Activated CD4-positive, alpha-beta T cell treated with anti-CD3 and anti-CD28 coated beads for 1 hour (primary cell): ENCODE data around the gene NOC4L.
"Not testable (repeated sequence)": the region's sequence is repeated elsewhere in the genome, so short reads cannot be mapped to it uniquely, and the experiment has no call there.

Source experiments
- DNase-seq: peaks from one replicate; pipeline ENCODE4 v3.0.0-alpha.2; 2020

NOC4L gene

DNA sequence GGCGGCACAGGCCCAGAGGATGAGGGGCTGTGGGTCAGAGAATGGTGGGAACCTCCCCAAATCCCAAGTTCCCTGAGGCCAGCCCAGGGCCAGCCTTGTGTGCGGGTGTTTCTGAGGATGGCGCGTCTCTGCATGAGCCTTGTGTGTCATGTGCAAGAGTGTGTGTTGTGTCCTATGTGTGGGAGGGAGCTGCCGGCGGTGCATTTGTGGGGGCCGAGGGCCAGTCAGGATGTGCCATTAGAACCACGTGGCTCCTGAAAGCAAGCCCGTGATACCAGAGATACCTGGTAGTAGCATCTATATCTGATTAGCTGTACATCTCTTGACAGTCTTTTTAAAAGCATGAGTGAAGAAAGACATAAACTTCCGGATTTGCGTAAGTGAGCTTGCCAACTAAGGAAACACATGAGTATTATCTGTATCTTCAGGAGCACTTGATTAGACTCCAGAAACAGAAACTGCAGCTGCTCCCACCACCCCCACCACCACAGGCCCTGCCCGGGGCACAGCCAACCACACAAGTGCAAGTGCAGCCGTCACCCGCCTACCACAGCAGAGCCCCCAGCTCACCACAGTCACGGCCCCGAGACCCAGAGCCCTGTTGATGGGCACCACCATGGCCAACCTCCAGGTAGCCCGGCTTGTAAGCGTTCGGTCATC, 19.4 kb upstream of the NOC4L start:
- no peak for DNase-seq

DNA sequence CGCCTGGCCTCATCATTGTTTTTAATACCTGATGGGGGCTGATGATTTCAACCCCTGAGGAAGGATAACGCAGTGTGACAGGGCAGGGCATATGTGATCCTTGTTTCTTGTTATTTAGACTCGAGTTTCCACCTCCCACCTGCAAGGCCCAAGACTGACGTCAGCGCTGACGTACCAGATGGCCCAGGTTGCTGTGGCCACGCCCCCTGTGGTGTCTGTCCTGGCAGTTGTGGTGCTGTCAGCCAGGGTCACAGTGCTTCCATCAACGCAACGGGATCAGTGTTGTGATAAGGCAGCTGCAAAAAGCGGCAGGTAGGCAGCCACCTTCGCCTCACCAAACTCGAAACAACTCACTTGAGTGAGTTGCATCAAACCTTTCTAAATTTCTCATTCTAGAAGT, 18.5 kb upstream of the NOC4L start:
- DNase-seq: no peak

DNA sequence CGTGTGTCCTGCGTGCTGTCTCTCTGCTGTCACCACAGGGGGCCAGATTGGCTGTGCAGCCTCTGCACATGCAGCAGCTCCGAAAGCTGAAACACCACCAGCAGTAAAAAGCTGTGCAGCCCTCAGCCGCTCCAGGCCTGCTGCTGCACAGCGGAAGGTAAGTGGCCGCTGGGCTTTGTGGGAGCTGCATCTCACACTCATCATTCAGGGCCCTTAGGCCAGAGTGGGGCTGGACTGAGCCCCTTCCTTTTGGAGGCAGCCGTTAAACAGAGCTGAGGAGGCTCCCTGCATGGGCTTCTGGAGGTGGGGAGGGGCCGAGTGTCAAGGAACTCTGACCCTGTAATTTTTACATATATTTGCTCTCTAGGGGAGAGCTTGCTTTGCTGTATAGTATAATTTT, 17.2 kb upstream of the NOC4L start:
- DNase-seq: no peak

DNA sequence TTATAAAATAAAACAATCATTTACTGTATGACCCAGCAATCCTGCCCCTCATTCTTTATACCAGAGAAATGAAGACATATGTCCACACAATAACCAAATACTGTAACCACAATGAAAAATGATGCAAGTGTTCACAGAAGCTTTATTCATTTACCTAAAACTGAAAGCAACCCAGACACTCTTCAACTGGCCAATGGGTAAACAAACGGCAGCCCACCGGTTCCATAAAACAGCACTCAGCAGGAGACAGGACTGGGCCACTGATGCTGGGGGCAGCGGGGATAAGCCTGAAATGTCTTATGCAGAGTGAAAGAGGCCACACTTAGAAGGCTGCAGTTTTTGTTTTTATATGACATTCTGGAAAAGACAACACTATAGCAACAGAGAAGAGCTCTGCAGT, 15.2 kb upstream of the NOC4L start:
- no peak for DNase-seq

DNA sequence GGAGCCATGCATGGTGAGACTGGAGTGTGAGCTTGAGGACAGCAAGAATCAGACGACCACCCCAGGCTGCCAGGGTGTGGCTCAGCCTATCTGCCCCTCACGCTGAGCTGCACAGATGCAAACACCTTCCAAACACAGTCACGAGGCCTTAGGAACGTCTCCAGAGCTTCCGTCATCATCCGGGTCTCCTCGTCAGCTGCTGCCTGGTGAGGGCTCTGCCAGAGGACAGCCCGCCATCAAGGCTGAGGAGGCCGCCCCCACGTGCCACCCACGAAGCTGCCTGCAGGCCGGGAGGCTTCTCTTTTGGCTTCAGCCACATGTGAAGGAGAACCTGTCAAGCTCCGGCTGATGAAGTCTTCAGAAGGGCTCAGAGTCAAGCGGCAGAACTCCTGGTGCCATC, 13.6 kb upstream of the NOC4L start:
- no peak for DNase-seq

DNA sequence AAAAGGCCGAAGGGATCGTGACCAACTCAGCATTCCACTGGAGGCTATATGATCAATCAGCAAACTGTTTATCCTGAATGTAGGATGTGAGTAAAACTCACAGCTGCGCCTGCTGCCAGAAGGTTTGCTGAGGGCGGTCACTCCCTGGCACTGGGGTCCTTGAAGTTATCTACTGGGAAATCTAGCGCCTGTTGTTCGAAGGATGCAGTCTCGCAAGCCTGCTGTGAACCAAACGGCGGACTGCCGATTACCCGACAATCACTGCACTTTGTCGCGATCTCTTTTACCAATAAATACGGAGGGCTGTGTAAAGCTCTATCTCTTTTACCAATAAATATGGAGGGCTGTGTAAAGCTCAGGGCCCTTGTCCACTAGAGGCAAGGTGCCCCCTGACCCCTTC, 13.0 kb upstream of the NOC4L start:
- DNase-seq: no peak

DNA sequence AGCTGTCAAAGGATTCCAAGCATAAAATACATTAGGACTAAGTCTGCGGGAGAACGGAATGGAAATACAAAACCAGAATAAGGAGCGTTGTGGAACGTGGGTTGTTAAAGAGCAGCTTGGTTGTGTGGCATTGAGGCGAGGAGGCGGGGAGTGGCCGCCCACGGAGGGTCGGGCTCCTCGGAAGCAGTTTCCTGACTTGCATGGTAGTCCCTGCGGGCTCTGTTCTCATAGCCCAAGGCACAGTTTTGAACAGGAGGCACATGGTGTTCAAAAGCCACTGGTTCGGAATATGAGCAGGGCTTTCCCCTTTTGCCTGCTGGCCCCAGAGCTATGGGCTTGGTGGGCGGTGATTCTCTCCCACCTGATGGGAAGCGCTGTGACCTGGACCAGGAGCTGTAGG, 12.3 kb upstream of the NOC4L start:
- DNase-seq: no peak

DNA sequence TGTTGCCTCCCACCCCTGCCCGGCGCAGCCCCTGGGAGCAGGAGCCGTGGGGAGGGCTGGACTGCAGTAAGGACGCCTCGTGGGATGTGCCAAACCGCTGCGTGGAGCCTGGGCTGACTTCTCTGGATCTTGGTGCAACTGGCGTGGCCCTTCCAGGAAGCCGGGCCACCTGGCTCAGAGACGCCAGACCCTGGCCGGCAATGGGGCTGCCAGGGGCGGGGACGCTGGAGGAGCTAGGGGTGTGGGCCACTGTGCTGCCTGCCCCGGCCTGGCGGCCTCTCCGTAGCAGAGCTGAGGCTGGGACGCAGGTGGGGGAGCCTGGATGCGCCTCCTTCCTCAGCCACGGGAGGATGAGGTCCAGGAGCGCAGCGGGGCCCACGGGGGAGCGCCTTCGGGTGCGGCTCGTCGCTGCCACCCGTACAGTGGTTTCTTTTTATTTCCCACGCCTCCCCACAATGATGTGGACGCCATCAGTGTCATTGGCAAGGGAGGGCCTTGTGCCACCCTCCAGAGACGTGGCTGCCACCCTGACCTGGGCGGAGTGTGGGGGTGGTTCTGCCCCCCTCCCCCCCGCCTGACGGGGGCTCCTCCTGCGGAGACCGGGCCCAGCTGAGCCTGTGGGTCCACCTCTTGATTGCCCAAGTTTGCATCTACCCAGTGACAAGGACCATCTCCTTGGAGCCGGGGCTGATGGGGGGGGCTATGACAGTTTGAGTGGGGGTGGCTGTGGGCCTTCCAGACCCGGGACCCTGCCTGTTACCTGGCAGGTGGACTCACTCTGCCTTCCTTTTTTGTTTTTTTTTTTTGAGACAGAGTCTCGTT, 11.4 kb upstream of the NOC4L start:
- no peak for DNase-seq

DNA sequence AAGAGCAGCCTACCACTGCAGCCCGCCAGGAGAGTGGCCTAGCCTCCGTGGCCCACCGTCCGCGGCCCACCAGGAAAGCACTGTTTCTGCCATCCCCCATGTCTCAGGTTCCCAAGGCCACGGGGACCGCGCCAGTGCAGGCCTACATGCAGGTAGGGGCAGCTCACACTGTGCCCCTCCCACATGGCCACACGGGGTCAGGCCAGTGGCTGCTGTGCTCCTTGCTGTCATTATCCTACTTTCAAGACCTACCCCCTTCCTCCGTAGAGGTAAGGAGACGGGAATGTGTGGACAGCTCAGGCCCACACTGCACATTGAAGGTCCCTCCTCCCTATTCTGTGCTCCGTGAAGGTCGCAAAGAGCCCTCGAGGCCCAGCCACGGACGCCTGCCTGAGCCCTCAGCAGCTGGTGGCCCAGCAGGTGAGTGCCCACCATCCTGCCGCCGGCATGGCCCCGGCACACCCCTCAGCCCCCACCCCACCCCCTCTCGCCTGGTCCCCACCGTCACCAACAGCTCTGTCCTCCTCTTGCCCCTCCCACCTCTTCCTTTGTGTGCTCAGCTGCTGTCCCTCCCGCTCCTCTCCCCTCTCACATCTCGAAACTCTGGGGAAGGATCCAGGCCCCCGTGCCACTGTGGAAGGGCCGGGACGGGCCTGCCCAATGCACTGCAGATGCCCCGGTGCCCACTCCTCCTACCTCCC, 10.2 kb upstream of the NOC4L start:
- DNase-seq: no peak

DNA sequence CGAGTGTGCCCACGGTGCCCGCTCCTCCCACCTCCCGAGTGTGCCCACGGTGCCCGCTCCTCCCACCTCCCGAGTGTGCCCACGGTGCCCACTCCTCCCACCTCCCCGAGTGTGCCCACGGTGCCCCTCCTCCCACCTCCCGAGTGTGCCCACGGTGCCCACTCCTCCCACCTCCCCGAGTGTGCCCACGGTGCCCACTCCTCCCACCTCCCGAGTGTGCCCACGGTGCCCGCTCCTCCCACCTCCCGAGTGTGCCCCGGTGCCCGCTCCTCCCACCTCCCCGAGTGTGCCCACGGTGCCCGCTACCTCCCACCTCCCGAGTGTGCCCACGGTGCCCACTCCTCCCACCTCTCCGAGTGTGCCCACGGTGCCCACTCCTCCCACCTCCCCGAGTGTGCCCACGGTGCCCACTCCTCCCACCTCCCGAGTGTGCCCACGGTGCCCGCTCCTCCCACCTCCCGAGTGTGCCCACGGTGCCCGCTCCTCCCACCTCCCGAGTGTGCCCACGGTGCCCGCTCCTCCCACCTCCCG, 9.5 kb upstream of the NOC4L start:
- not testable (repeated sequence) for DNase-seq

DNA sequence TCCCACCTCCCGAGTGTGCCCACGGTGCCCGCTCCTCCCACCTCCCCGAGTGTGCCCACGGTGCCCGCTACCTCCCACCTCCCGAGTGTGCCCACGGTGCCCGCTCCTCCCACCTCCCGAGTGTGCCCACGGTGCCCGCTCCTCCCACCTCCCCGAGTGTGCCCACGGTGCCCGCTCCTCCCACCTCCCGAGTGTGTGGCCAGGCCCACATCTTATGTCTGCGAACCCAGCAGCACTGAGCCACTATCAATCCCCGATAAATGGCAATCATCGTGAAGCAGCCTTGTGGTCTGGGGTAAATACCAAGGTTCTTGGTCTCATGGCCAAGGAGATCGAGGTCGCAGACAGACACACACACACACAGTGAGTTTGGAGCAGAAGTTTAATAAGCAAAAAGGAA, 8.0 kb upstream of the NOC4L start:
- DNase-seq: not testable (repeated sequence)

DNA sequence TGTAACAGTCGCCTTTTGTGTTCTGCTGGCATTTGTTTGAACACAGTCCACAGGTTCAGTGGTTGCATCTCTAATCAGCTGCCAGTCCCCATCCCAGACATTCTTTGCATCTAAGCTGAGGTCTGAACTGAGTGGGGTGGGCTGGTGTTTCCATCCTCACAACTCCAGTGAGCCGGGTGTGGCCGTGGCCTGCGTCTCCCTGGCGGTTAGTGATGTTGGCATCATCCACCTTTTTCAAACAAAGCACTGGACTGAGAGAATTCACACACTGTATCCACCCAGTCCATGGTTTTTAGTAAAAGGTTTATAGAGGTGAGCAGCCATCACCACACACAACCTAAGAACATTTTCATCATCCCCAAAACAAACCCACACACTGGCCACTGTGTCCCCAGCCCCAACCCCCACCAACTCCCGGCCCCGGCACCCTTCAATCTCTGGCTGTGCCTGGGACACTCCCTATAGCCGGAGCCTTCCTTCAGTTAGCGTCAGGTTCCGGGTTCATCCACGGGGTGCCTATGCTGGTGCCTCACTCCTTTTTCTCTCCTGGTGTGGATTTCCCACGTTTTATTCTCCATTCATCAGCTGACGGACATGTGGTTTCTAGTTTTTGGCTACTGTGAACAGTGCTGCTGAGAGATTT, 6.7 kb upstream of the NOC4L start:
- no peak for DNase-seq

DNA sequence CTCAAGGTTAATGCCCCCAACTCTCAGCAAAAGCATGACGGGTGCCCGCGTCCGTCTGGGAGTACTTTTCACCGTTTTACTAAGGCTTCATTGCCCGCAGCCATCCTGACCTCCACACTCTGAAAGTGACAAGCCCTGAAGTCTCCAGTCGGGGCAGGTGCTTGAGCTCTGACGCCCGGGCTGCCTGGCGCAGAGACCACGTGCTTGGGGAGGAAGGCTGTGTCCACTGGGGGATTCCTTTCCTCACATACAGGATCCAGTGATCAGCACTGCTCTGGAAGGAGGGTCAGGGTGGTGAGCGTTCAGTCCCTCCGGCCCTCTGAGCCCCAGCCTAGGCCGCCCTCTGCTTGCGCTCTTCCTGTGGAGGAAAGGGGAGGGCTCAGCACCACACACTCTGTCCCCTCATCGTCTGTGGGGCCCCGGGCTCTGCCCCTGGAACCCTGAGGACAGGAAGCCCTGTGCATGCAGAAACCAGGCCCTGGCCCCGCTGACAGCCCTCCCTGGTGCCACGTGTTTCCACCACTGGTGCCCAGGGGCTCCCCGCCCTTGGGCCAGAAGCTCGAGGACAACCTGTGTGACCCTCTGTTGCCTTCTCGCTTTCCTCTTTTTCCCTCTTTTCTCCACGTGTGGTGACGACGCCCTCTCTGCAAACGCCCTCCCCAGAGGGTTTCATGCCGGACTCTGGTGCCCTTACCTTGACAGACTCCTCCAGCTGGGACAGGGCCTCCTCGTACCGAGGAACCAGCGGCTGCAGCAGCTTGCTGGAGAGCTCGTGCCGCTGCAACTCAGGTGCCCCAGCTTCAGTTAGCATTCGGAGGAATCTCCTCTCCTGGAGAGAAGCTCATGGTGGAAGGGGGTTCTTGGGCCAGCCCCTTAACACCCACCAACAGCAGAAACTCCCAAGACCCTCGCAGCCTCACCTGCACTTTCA, 5.1 kb upstream of the NOC4L start:
- DNase-seq: no peak

DNA sequence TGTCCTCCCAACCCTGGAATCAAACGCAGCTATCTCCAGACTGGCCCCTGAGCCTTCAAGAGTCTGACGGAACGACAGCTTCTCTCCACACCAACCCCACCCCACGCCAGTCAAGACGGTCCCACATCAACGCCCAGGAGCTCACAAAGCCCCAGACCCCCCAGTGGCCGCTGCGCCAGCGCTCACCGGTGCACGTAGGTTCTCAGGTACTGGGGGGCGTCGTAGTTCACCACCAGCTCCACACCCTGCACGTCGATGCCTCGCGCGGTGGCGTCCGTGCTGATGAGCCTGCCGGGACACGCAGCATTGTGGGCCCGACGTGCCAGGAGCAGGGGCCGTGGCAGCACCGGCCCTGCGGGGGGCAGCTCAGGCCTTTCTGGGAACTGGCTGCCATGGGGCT, 4.3 kb upstream of the NOC4L start:
- DNase-seq: no peak

DNA sequence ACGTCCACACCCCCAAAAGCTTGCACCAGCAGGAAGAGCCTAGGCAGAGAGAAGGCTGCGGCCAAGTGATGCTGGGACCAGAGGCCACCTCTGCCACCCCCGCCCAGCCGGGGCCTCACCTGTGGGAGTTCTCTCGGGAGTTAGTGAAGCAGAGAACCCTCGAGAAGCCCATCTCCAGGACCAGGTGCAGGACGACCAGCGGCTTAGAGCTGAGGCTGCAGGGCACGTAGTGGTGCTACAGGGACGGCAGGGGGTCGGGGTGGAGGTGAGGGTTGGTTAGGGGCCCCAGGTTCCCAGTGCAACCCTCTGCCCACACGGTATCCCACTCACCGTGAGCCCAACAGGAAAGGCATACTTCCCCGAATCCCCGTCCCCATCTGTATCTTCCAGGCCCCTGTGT, 3.8 kb upstream of the NOC4L start:
- no peak for DNase-seq

DNA sequence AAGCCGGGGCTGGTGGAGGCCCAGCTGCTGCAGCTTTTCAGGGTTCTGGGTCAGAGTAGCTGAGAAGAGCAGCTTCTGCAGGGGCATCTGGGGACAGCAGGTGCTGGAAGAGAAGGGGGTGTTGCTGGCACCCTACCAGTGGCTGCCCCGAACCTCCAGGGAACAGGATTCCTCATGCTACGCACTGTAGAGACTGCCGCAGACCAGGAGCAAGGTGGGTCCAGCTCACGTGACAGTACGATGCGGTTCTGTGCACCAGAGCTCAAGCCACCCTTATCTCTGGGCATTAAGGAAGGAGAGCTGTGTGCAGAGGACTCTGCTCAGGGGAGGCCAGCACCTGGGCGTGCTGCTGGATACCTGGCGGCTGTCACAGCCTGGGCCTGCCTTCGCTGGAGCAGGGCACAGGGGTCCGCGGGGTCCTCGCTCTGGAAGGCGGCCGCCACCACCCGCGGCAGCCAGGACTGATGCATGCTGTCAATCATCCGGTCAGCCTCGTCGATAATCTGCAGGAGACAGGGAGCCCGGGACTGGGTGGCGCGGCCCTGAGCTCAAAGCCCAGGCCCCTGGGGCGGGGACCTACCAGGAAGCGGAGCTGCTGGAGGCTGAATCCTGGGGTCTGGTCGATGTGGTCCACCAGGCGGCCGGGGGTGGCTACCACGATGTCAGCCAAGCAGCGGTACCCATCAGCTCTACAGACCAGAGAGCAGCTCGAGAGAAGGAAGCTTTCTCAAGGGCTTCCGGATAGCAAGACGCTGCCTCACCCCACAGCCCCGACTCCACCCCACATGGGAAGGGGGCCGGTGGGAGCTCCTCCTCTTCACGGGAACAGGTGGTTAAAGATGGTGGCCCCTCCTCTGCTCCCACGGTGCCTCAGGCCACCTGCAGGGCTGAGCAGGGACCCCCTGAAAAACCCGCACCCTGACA, 3.1 kb upstream of the NOC4L start:
- no peak for DNase-seq

DNA sequence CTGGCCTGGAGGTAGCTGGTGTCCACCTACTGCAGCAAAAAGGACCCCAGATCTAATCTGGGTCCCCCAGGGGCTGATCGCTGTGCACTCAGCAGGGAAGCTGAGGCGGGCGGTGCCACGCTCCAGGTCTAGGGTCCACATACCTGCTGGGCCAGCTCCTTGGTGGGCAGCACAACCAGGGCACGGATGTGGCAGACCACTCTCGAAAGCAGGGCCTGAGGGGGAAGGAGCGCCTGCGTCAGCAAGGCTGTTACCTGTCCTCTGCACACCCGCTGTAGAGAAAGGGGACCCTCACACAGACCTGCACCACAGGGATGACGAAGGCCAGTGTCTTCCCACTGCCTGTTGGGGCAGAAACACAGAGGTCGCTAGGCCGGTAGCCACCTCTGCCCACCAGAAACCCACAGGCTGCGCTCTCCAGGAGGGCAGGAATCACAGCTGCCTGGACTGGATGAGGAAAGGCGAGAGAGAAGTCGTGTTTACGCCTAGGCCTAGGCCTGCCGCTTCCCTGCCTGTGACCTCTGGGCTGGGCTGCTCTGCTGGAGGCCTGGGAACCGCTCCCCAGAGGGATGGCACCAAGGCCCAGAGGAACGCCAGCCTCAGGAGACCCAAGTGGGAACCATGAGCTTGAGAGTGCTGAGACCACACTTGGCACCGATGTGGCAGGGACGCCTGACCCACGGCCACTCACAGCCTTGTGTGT, 2.1 kb upstream of the NOC4L start:
- no peak for DNase-seq

DNA sequence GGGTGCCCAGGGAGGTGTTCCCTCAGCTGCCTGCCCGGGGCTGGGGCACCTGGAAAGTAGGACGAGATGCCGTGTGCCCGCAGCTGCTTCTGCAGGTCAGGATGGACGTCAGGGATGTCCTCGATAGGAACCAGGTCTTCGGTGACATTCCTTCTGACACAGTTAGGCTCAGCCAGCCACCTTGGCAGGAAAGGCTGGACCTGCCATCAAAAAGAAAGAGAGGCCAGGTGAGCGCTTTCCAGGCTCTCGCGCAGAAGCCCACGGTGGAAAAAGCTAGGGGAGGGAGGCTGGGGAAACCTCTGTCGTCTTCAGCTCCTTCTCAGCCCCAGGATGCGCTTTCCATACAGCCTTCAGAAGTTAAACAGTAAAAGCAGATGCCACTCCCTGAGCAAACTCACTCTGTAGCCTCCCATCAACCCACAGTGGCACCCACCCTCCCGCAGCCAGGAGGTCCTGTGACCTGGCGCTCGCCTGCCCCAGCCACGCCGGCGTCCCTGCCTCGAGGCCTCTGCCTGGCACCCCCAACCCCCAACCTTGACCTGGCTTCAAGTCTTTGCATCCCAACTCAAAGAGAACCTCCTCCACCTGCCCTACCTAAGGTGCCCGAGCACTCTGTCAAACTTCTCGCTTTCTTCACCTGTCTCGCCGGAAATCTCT, 1.4 kb upstream of the NOC4L start:
- DNase-seq: no peak

DNA sequence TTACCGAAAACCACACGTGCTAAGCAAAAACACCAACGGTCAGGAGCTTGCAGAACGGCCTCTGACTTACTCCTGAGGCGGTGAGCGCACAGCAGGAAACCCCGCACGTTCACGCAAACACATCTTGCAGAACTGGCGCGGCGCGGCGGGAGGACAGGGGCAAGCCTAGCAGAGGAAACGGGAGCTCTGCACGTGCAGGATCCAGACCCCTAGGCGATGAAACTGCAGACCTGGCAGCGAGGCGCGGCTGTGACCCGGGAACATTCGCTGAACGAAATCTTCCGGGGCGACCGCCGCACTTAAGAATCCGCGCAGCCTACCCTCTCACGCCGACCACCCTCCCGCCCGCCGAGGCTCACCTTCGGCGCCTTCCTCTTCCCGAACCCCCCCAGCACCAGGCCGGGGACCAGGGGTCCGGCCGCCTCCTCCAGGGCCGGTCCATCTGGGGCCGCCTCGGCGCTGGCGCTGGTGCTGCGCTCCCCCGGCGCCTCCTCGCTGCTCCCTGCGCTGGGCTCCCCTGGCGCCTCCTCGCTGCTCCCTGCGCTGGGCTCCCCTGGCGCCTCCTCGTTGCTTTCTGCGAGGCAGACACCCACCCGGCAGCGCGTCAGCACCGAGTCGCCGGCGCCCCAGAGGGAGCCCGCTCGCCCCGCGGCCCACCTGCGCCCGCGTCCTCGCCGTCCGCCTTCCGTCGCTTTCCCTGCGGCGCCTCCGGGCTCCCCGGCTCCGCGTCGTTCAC, 753 bp upstream of the NOC4L start:
- no peak for DNase-seq
